ENCODE results near the gene SLC10A2.
"Not testable (repeated sequence)": the region's sequence is repeated elsewhere in the genome, so short reads cannot be mapped to it uniquely, and the experiment has no call there.

SLC10A2 gene

DNA sequence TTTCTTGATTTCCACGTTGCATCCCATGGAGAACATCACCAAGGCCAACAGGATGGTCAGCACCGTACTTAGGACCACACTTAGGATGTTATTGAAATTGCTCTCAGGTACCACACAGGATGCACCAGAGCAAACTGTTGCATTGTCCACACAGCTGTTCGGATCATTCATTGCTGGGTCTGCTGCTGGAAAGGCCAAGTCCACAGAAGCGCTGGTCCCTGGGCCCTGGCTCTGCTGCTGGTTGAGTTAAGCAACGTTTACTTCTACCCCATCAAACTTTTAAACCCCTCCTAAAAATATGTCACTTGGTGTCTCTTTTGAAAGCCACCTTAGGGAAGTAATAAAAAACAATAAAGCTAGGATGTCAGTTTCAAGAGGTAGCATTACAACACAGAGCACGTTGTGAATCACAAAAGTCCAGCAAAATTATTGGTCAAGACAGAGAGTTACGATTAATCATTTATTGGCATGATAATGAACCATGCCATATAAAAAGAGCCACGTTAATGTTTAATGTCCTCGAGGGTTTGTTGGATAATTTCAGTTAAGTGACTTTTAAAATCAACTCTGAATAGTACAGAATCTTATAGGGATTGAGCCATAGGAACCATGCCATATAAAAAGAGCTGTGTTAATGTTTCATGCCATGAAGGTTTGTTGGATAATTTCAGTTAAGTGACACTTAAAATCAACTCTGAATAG lies at the start of gene SLC10A2:
Gene SLC10A2 (minus strand): TSS at position 339 of the 702 bp plus-strand sequence. CDS start 168 bp downstream, at position 171.
- DNase-seq (ENCODE audit: low read depth): no peak

GRCh38 chr13:103107580-103107979 lies 41.4 kb upstream of the SLC10A2 start:
- no peak for DNase-seq (ENCODE audit: low read depth)

DNA sequence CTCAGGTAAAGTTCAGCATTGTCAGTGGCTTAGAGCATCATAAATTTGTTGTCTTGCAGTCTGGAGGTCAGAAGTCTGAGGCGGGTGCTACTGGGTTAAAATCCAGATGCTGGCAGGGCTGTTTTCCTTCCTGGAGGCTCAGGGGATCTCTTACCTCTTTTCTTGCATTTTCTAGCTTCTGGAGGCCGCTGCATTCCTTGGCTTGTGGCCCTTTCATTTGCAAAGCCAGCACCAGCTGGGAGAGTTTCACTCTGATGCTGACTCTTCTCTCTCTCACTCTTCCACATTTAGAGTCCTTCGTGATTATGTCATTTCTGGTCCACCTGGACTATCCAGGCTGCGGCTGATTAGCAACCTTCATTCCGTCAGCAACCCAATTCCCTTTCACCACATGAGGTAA lies 38.1 kb upstream of the SLC10A2 start:
- DNase-seq (ENCODE audit: low read depth): no peak

DNA sequence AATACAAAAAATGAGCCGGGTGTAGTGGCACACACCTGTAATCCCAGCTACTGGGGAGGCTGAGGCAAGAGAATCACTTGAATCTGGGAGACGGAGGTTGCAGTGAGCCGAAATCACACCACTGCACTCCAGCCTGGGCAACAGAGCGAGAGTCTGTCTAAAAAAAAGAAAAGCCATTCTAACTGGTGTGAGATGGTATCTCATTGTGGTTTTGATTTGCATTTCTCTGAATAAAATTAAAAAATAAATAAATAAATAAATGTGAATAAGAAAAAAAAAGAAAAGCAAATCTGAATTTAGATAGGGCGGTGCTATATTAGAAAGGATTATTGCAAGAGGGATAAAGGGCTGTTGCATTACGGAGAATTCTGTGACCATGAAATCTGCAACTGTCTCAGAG lies 37.2 kb upstream of the SLC10A2 start:
- DNase-seq (ENCODE audit: low read depth): not testable (repeated sequence)

DNA sequence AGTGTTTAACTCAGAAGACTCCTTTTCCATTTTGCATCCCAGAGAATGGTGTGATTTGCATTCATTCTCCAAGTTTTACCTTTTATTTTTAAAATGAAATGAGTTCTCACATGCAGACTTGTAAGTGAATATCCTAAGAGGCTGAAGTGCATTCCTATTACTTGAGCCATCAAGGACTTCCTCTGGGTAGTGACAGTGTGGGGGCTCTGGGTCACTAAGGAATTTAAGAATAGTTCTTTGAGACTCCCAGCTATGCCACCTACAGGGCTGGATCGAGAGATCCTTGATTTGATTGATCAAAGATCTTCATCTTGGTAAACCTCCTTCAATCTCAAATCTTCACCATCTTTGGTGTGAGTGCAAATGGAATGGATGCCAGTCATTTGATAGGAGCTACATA lies 36.3 kb upstream of the SLC10A2 start:
- DNase-seq (ENCODE audit: low read depth): no peak

DNA sequence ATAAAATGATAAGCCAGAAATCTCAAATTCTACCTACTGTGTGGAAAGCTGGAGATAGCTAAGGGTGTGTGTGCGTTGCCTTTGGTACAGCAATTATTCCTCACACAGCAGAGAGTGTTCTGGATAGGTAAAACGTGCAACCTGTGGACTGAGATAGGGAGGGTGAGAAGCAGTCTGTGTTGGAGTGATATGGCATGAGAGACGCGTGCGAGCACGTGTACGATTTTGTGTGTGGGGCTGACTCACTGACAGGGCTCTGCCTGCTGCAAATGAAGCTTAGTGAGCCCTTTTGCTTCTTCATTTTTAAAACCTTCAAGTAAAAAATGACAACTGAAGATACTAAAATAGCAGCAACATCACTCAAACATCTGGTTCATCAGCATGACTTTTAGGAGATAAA lies 35.7 kb upstream of the SLC10A2 start:
- no peak for DNase-seq (ENCODE audit: low read depth)

DNA sequence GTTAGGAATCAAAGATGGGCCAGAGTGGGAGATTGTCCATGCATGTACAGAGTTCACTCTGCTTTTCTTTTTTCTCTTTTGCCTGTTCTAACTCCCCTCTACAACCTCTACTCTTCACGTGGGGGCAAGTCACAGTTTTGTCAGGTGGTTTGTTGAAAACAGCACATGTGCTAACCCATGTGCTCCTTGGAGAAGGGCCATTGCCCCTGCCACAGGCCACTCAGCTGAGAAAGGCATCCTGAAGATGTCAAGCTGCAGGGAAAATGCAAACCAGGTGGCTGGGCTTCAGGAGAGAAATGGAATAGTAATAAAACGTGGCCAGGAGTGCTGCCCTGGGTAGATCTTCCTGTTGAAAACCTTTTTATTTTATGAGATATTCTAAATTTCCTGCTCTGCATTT lies 35.3 kb upstream of the SLC10A2 start:
- no peak for DNase-seq (ENCODE audit: low read depth)

DNA sequence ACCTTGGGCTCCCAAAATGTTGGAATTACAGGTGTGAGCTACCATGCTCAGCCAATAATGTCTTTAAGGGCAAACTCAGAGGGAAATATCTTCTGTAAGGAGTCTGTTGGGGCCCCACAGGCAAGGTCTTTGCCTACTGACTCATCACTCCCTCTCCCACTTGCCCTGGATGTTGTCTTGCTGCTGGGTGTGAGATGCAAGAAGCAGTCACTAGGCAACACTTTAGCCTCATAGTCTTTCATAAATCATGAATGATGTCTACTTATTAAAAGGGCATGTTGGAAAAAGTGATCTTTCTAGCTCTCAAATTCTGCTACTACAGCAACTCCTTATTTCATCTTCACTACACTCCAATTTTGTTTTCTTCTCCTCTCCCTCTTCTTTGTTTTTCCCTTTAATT lies 34.6 kb upstream of the SLC10A2 start:
- no peak for DNase-seq (ENCODE audit: low read depth)

GRCh38 chr13:103099722-103100293 lies 33.6 kb upstream of the SLC10A2 start:
- no peak for DNase-seq (ENCODE audit: low read depth)

DNA sequence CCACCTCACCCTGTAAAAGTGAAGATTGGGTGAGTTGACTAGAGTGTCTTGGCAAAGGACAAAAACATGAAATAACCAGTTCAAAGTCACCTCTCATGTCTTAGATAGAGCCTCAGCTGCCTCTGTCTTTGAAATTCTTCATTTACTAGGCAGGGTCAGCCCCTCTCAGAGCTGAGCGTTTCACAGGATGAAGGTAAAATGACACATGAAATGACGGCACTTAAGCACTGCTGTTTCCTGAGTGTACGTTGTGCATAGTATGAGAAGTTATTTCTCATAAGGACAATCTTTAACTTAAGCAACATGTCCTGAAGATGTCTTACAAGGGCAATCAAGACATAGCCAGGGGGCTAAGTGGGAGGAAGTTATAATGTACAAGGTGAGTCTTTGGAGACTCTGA lies 32.3 kb upstream of the SLC10A2 start:
- no peak for DNase-seq (ENCODE audit: low read depth)

DNA sequence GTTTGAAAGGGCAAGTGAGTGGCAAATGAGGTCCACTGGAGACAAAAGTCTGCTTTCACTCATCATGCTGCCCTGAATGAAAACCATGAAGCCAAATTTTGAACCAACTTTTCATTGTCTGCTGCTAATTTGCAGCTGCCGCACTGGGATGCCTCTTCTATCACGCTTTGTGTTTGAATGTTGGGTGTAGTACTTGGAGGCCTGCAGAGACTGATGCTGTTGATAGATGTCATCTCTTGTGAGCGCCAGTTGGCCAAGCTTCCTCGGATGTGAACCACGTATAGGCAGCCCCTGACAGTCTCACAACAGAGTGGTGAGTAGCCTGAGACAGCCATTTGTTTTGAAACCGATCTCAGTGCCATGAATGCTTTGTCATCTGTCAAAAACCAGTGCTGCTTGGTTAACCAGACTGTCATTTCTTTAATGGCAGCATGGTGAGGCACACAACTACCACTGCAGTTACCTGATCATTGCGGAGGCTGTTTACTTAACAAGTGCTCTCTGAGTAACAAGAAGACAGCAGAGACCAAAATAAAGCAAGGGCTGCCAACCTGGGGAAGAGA lies 31.2 kb upstream of the SLC10A2 start:
- no peak for DNase-seq (ENCODE audit: low read depth)

DNA sequence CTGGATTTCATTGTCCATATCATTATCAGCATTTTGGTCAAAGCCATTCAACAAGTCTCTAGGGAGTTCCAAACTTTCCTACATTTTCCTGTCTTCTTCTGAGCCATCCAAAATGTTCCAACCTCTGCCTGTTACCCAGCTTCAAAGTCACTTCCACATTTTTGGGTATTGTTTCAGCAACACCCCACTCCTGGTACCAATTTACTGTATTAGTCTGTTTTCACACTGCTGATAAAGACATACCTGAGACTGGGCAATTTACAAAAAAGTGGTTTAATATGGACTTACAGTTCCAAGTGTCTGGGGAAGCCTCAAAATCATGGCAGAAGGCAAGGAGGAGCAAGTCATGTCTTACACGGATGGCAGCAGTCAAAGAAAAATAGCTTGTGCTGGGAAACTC lies 27.4 kb upstream of the SLC10A2 start:
- not testable (repeated sequence) for DNase-seq (ENCODE audit: low read depth)

GRCh38 chr13:103087275-103087674 lies 21.1 kb upstream of the SLC10A2 start:
- DNase-seq (ENCODE audit: low read depth): no peak

- DNase-seq (ENCODE audit: low read depth): no peak
Measured at GRCh38 chr13:103081435-103081834, 15.2 kb upstream of the SLC10A2 start.

GRCh38 chr13:103078158-103078557 lies 11.9 kb upstream of the SLC10A2 start:
- no peak for DNase-seq (ENCODE audit: low read depth)

- no peak for DNase-seq (ENCODE audit: low read depth)
Measured at GRCh38 chr13:103068836-103069235, 2.6 kb upstream of the SLC10A2 start.

GRCh38 chr13:103067751-103068555 lies 1.7 kb upstream of the SLC10A2 start:
- no peak for DNase-seq (ENCODE audit: low read depth)

GRCh38 chr13:103066781-103067345 lies 646 bp upstream of the SLC10A2 start:
- no peak for DNase-seq (ENCODE audit: low read depth)

- no peak for DNase-seq (ENCODE audit: low read depth)
Measured at GRCh38 chr13:103063376-103063775, 2.8 kb downstream of the SLC10A2 start.

DNA sequence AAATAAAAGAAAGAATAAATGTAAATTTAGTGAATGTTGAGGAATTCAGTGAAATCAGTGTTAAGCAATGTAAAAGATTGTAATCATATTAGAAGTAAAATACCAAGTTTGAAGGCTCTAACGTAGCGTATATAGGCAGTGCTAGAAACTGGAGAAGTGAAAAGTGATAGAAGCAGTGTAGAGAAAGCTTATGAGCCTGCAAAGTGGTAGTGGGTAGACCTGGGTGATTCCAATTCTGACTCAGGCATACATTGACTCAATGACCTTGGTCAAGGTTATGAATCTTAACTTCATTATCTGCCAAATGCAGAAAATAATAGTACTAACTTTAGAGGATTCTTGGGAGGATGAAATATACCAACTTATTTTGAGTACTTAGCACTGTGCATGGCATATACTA lies 4.1 kb downstream of the SLC10A2 start:
- DNase-seq (ENCODE audit: low read depth): no peak

DNA sequence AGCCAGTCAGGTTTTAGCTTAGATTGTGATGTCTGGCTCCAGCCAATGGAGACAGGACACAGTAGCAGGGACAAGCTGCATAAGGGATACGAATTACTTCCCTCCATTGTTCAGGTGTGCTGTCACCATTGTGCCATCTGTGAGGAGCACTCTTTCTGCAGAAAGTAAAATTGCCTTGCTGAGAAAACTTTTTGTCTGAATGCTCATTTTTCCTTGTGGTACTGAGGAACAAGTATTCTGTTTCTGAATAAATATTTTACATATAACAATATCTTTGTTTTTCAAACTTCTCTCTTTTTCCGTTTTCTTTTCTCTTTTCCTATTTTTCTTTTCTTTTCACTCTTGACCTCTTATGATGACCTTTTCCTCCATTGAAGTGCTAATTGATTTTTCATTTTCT lies 10.2 kb downstream of the SLC10A2 start:
- DNase-seq (ENCODE audit: low read depth): no peak

GRCh38 chr13:103055166-103055565 lies 11.1 kb downstream of the SLC10A2 start:
- no peak for DNase-seq (ENCODE audit: low read depth)

DNA sequence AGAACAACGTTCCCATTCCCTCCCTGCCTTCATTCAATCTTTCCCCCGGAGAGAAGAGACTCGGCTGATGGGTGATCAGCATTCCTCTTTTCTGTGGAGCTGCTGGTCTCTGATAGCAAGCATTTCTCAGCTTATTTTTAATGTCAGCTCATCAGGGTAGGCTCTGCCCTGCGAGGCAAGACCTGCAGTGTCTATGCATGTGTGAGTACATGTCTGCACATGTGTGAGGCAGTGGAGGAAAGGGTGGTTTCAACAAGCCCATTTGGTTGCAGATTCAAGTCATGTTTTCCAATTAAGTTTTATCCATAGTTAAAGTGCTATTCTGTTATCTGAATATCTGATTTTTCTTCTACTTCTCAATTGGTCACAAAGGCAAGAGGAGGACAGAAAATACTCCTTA lies 19.5 kb downstream of the SLC10A2 start:
- DNase-seq (ENCODE audit: low read depth): no peak
